Fibroblast of the aortic adventitia (primary cell): Measurements from ENCODE around the gene TMEM225B. TPM values are rescaled to one million over a fixed set of nuclear protein-coding genes. Genes with fewer than 3 reads are reported as not detected.
"Not testable (repeated sequence)": the region's sequence is repeated elsewhere in the genome, so short reads cannot be mapped to it uniquely, and the experiment has no call there.

Experiments
- DNase-seq: peaks from one replicate; pipeline ENCODE4 v3.0.0-alpha.2; 2010; ENCODE audit warnings: low read depth
- H3K4me3 ChIP-seq: 2 replicates; pipeline ENCODE4 v1.5.1; 2011; ENCODE audit warnings: low read depth, mild to moderate bottlenecking, control low read depth, low read length, moderate library complexity
- total RNA-seq: library from RNA; depleted of rRNA; stranded (reverse); fragments of >200 nt; gene quantifications from 2 replicates; pipeline ENCODE4 v1.2.3, GENCODE V29; 2012; ENCODE audit warnings: low replicate concordance
- TF ChIP-seq, protein P1 (sequence below): IDR thresholded peaks from 2 replicates; pipeline ENCODE4 v1.5.1; 2011; ENCODE audit warnings: mild to moderate bottlenecking, low read length, control low read depth, inconsistent platforms; ENCODE audit not compliant: insufficient read depth

The TMEM225B gene
- total RNA-seq, 1 donor, result 0.54 TPM

DNA sequence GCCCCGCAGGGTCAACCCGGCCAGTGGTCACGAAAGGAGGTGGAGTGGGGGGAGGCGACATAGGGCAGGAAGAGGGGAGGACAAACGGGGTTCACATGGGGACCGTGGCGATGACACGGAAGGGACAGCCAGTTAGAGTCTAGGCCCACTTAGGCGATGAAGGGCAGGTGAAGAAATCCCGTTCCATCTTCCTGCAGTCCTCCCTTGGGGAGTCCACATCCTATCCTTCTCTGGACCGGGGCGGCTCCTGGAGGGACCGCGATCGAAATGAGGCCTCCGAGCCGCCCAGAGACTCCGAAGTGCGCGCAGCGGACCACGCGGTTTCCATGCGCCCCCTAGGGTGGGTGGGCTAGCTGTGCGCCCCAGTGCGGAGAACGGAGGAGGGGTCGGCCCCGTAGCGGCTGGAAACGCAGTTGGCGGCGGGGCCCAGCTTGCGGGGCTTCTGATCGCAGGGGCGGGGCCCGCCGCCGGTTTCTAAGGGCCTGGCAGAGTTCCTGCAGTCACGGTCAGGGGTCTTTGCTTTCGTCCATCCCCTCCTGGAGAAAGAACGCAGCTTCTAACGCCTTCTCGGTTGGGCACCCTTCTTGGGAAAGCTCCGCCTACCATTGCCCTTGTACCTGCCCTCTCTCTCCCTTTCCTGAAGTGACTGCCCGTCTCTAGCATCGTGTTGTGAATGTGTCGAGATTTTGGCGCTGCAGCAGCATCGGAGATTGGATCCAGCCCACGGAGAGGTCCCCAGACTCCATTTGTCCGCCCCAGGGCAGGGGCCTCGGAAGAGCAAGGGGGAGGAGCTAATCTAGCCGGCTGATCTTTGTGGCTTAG lies 17.9 kb upstream of the TMEM225B start:
- TF ChIP-seq, protein P1, sequence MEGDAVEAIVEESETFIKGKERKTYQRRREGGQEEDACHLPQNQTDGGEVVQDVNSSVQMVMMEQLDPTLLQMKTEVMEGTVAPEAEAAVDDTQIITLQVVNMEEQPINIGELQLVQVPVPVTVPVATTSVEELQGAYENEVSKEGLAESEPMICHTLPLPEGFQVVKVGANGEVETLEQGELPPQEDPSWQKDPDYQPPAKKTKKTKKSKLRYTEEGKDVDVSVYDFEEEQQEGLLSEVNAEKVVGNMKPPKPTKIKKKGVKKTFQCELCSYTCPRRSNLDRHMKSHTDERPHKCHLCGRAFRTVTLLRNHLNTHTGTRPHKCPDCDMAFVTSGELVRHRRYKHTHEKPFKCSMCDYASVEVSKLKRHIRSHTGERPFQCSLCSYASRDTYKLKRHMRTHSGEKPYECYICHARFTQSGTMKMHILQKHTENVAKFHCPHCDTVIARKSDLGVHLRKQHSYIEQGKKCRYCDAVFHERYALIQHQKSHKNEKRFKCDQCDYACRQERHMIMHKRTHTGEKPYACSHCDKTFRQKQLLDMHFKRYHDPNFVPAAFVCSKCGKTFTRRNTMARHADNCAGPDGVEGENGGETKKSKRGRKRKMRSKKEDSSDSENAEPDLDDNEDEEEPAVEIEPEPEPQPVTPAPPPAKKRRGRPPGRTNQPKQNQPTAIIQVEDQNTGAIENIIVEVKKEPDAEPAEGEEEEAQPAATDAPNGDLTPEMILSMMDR, result peak; percentile 37
- peak overlapping the region; percentile 66 for H3K4me3 ChIP-seq
- peak; percentile 39 for DNase-seq

DNA sequence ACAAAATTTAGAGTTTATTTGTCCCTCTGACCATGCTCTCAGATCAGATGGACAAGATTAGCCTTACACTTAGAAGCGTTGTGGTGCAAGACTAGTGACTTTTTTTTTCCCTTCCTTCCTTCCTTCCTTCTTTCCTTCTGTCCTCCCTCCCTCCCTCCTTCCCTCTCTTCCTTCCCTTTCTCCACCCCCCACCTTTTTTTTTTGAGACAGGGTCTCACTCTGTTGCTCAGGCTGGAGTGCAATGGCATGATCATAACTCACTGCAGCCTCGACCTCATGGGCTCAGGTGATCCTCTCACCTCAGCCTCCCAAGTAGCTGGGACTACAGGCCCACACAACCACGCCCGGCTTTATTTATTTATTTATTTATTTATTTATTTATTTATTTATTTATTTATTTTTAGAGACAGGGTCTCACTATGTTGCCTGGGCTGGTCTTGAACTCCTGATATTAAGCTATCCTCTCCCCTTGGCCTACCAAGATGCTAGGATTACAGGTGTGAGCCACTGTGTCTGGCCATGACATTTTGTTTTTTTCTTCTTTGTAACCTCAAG lies 17.2 kb upstream of the TMEM225B start:
- peak overlapping the region; percentile 66 for H3K4me3 ChIP-seq
- not testable (repeated sequence) for DNase-seq

DNA sequence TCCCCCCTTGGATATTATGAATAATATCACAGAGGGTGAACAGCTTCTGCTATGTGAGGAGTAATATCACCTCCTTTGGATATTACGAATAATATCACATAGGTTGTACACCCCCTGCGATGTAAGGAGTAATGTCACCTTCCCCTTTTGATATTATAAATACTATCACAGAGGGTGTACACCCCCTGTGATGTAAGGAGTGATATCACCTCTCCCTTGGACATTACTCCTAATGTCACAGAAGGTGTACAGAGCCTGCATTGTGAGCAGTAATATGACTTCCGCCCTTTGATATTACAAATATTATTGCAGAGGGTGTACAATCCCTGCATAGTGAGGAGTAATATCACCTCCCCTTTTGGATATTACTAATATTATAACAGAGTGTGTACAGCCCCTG lies 9.2 kb upstream of the TMEM225B start:
- TF ChIP-seq, protein P1, result no peak
- no peak overlapping the region for H3K4me3 ChIP-seq

DNA sequence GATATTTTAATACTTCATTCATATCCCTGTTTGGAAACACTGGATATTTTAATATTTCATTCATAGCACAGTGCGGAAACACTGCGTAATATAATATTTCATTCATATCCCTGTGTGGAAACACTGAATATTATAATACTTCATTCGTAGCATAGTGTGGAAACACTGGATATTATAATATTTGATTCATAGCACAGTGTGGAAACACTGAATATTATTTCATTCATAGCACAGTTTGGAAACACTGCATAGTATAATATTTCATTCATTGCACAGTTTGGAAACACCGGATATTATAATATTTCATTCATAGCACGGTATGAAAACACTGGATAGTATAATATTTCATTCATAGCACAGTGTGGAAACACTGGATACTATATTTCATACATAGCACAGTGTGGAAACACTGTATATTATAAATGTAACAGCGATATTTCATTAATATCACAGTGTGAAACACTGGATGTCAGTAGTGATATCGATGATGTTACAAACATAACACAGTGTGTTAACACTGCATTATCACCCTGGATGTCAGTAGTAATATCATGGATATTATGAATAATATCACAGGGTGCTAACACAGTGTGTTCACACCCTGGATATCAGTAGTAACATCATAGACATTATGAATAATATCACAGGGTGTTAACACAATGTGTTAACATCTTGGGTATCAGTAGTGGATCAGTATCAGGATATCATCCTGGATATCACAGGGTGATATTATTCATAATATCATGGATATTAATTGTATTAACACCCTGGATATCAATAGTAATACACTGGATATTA lies 2.9 kb upstream of the TMEM225B start:
- TF ChIP-seq, protein P1, result no peak
- no peak for DNase-seq

More for the DNA sequence above, 9.2 kb upstream of the TMEM225B start:
- DNase-seq, result no peak

DNA sequence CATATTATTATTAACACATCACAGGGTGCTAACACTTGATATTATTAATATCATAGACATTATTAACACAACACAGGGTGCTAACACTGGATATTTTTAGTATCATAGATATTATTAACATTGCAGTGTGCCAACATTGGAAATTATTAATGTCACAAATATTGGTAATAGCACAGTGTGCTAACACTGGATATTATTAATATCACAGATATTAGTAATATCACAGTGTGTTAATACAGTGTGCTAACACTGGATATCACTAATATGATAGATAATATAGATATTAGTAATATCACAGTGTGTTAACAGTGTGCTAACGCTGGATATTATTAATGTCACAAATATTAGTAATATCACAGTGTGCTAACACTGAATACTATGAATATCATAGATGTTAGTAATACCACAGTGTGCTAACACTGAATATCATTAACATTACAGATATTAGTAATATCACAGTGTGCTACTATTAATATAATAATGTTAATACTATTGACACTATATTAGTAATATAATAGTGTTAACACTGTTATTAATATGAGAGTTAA lies 1.6 kb upstream of the TMEM225B start:
- TF ChIP-seq, protein P1, result no peak
- no peak for DNase-seq
- no peak overlapping the region for H3K4me3 ChIP-seq

More for the DNA sequence above, 2.9 kb upstream of the TMEM225B start:
- H3K4me3 ChIP-seq, result no peak overlapping the region

DNA sequence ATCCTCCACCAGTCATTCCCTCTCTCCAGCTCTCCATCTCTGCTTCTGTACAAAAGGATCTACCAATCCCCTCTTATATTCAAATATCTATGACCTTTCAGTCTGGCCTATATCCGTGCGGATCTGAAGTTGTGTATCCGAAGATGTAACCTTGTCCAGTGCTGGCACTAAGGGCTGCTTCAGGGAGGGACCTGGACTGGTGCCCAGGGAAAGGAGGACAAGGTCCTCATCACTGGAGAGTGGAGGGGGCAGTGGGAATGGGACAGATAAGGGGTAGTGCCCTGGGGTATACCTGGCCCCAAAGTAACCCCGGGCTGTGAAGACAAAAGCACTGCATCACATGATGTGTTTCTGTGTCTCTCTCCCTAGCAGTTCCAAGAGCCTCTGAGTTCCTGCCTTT lies 1.8 kb downstream of the TMEM225B start:
- no peak overlapping the region for H3K4me3 ChIP-seq
- no peak for DNase-seq
- TF ChIP-seq, protein P1, result no peak
